ENCODE measurements around the gene RNF208. TPM values are rescaled to one million over a fixed set of nuclear protein-coding genes. Genes with fewer than 3 reads are reported as not detected.

Gene RNF208
- total and polyA plus RNA-seq, 9 of the 15 experiments (the other 6 are each of a cell fraction or from before 2014, with no cell fraction given): 0.15 to 6.9 (median 0.50) TPM; not detected in 2

DNA sequence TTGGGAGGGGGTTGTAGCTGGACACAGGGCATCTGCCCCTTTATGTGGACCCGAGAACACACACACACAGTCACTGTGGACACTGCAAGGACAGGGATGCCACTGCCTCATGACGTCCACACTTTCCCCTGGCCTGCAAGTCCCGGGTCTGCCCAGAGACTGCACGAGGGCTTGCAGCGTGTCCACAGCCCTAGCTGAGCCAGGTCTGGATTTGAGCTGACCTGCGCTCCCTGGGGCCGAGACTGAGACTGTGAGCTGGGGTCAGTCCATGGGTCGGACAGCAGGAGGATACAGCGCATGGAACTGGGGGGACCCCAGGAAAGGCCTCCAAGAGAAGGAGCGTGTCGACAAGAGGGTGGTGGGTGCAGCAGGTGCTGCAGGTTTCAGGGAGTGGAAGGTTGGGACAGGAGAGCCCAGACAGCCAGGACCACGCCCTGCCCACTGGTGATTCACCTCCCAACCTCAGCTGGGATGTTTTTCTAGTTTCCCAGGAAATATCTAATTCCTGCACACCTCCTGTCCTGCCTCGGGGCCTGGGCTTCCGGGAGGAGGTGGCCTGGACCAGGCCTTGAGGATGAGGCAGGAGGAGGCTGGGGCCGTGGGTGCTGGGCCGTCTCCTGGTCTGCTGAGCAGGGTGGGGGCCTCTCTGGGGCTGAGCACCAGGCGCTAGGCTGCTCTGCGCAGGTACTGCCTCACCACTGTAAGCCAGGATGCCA is 4.5 kb upstream of the RNF208 start:
- FAIRE-seq (no peak), DNase-seq (ENCODE audit: extremely low read depth in 1 of 4, low spot score in 3 of 4) (no peak), ATAC-seq (no peak)
- no peaks in the 10 kb centered on the region for H3K27me3 ChIP-seq (ENCODE audit: control insufficient read depth in 2 of 2, insufficient read depth in 2 of 2, low read length in 2 of 2)
- BruUV-seq (replicated peaks): no TSS peak
- H4K20me1 ChIP-seq (replicated peaks; ENCODE audit: control insufficient read depth, insufficient read depth, low read length): no peaks in the 10 kb centered on the region
- intact Hi-C loops (cut with micrococcal nuclease) (loop anchor here (1.0 to 2.0 kb wide), 3 partner anchors 38 to 176 kb away; partner anchors contain the start of genes ANAPC2 and SSNA1), in situ Hi-C loops (cut with MboI) (loop anchor here (5.0 to 25.0 kb wide), 3 partner anchors 39 to 439 kb away; partner anchors contain the start of genes ANAPC2, CCDC183, SSNA1 and TMEM141)
- ChIA-PET POLR2A (interaction anchor here (0.7 to 1.9 kb wide), 4 partner anchors 14 to 40 kb away, joined by 3 to 6 read pairs (median 4); partner anchors contain the start of genes ANAPC2, SSNA1 and TUBB4B), CTCF (ENCODE audit: low intra/inter-chr PET ratio) (interaction anchor here (0.8 to 2.6 kb wide), 5 partner anchors 38 to 181 kb away, joined by 3 to 19 read pairs (median 5); partner anchors contain the start of genes ANAPC2, MAN1B1, NPDC1 and SSNA1)
- H3K4me1 ChIP-seq (replicated peaks in 1 of 2; ENCODE audit: control insufficient read depth in 2 of 2, insufficient read depth in 2 of 2, low read length in 2 of 2): peaks cover 21 to 96% of the 10 kb centered on the region in 2 experiments
- no peaks in the 10 kb centered on the region for H3K9me3 ChIP-seq (replicated peaks; ENCODE audit: control insufficient read depth, insufficient read depth, low read depth, low read length)
- no peaks in the 10 kb centered on the region for H3K36me3 ChIP-seq (ENCODE audit: control insufficient read depth, insufficient read depth, low read length)
- peak; percentile 12 for TF ChIP-seq ZFP36 (IDR thresholded peaks at IDR 0.05; ENCODE audit: low read depth, low read length, partially characterized antibody)
- 0 out of 2 replicates have a peak, but pooled peaks have one; percentile 2 for TF ChIP-seq RBFOX2 (IDR thresholded peaks at IDR 0.05; ENCODE audit: low read depth, low read length)
- TF ChIP-seq ZC3H4 (CRISPR knock-in tag; IDR thresholded peaks at IDR 0.05; ENCODE audit: borderline replicate concordance): no peak
- TF ChIP-seq, protein P1, sequence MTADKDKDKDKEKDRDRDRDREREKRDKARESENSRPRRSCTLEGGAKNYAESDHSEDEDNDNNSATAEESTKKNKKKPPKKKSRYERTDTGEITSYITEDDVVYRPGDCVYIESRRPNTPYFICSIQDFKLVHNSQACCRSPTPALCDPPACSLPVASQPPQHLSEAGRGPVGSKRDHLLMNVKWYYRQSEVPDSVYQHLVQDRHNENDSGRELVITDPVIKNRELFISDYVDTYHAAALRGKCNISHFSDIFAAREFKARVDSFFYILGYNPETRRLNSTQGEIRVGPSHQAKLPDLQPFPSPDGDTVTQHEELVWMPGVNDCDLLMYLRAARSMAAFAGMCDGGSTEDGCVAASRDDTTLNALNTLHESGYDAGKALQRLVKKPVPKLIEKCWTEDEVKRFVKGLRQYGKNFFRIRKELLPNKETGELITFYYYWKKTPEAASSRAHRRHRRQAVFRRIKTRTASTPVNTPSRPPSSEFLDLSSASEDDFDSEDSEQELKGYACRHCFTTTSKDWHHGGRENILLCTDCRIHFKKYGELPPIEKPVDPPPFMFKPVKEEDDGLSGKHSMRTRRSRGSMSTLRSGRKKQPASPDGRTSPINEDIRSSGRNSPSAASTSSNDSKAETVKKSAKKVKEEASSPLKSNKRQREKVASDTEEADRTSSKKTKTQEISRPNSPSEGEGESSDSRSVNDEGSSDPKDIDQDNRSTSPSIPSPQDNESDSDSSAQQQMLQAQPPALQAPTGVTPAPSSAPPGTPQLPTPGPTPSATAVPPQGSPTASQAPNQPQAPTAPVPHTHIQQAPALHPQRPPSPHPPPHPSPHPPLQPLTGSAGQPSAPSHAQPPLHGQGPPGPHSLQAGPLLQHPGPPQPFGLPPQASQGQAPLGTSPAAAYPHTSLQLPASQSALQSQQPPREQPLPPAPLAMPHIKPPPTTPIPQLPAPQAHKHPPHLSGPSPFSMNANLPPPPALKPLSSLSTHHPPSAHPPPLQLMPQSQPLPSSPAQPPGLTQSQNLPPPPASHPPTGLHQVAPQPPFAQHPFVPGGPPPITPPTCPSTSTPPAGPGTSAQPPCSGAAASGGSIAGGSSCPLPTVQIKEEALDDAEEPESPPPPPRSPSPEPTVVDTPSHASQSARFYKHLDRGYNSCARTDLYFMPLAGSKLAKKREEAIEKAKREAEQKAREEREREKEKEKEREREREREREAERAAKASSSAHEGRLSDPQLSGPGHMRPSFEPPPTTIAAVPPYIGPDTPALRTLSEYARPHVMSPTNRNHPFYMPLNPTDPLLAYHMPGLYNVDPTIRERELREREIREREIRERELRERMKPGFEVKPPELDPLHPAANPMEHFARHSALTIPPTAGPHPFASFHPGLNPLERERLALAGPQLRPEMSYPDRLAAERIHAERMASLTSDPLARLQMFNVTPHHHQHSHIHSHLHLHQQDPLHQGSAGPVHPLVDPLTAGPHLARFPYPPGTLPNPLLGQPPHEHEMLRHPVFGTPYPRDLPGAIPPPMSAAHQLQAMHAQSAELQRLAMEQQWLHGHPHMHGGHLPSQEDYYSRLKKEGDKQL (CRISPR knock-in tag; IDR thresholded peaks at IDR 0.05; ENCODE audit: borderline replicate concordance): no peak
- no peaks in the 10 kb centered on the region for H3K79me2 ChIP-seq (ENCODE audit: control insufficient read depth, insufficient read depth, low read length)
- H3K9ac ChIP-seq (ENCODE audit: insufficient read depth in 1 of 2, low read depth in 2 of 2, low read length in 2 of 2): peak overlapping the region in 1 of 2 experiments; percentile 81; a peak in 1 of 4 replicates
- 35% methylated on average over 15 of the region's 18 CpGs for WGBS (ENCODE audit: insufficient coverage, low coverage, missing lambda C conversion rate)
- H3K4me2 ChIP-seq (ENCODE audit: insufficient read depth, low read length): no peak overlapping the region
- no peaks in the 10 kb centered on the region for H3K9me1 ChIP-seq (ENCODE audit: control insufficient read depth, insufficient read depth, low read length)
- H3K27ac ChIP-seq (ENCODE audit: extremely low read depth, low read depth, low read length): no peak overlapping the region
- no peak overlapping the region for H2AFZ ChIP-seq (ENCODE audit: low read depth, low read length)
- no peak overlapping the region for H3K4me3 ChIP-seq

Measured in K562 (cell line).